HepG2 (cell line): ENCODE measurements around the gene PHACTR1. TPM values are rescaled to one million over a fixed set of nuclear protein-coding genes. Genes with fewer than 3 reads are reported as not detected.
A peak's percentile ranks its signal among the peaks of the same experiment; 100 is the strongest.

Experiments
- ATAC-seq: fragments of 200-7000 bp; cut with Tn5 transposase; 3 replicates; pipeline ENCODE4 v1.9.1; 2020; ENCODE audit warnings: mild to moderate bottlenecking, moderate library complexity
- BruUV-seq: library from RNA; stranded (reverse); fragments of 400-500 nt; replicated peaks from 2 replicates; lab custom pipeline; 2021; lab: Mats Ljungman, UMichigan
- CTCF ChIA-PET: fragments of 300-600 bp; formaldehyde crosslinking; extraction: SDS; loops from one replicate; lab custom pipeline; 2021; ENCODE audit warnings: low total read pairs, inconsistent platforms, low intra/inter-chr PET ratio; lab: Yijun Ruan, JAX
- POLR2A ChIA-PET: fragments of 350-600 bp; sonication (Branson Sonifier 250); formaldehyde crosslinking; loops from one replicate; lab custom pipeline; 2020; ENCODE audit warnings: antibody characterized with exemption, inconsistent platforms; lab: Yijun Ruan, JAX
- DNase-seq: peaks from one replicate; pipeline ENCODE4 v3.0.0-alpha.2; 2015; ENCODE audit warnings: low spot score
- FAIRE-seq: peaks from 3 replicates; lab custom pipeline; 2011; peaks lifted over from hg19 to GRCh38; lab: Jason Lieb, UNC
- H2AFZ ChIP-seq: one replicate; pipeline ENCODE4 v1.6.1; 2011; ENCODE audit warnings: low read length, inconsistent platforms
- H3K27ac ChIP-seq: fragments of 300-600 bp; 3 replicates; pipeline ENCODE4 v1.8.0; 2011; ENCODE audit warnings: mixed run types, mild to moderate bottlenecking, mixed read lengths, low read length, inconsistent platforms; ENCODE audit not compliant: insufficient read depth; ENCODE audit errors: extremely low read length
- H3K27me3 ChIP-seq, 2 experiments: fragments of 200-600 bp in 1 of 2; 2 replicates in 1 of 2; 3 replicates in 1 of 2; pipeline versions ENCODE4 v1.6.0 to v1.8.0; 2011; ENCODE audit warnings: low read length in 2 of 2, mild to moderate bottlenecking in 2 of 2, moderate library complexity in 2 of 2, inconsistent platforms in 1 of 2; ENCODE audit not compliant: insufficient read depth in 2 of 2, control insufficient read depth in 1 of 2
- H3K36me3 ChIP-seq, 2 experiments: fragments of 200-600 bp in 1 of 2; replicated peaks in 1 of 2; 2 replicates in 1 of 2; 3 replicates in 1 of 2; pipeline versions ENCODE4 v1.5.1 to v1.8.0; 2011; ENCODE audit warnings: low read length in 2 of 2, inconsistent platforms in 1 of 2; ENCODE audit not compliant: insufficient read depth in 2 of 2, control insufficient read depth in 1 of 2
- H3K4me1 ChIP-seq: 2 replicates; pipeline ENCODE4 v1.5.1; 2012; ENCODE audit warnings: low read length, inconsistent platforms; ENCODE audit not compliant: insufficient read depth
- H3K4me2 ChIP-seq: 2 replicates; pipeline ENCODE4 v1.6.0; 2011; ENCODE audit warnings: low read depth, low read length, inconsistent platforms
- H3K4me3 ChIP-seq, 3 experiments: fragments of 200-600 bp in 1 of 3; sonication (generic), shearing (Covaris generic) in 1 of 3; replicated peaks in 1 of 3; 2 replicates each; pipeline ENCODE4 v1.5.1; 2011 to 2016; ENCODE audit warnings: low read length in 3 of 3, inconsistent platforms in 2 of 3, low read depth in 2 of 3, mild to moderate bottlenecking in 2 of 3, control low read depth in 1 of 3, mixed read lengths in 1 of 3; ENCODE audit not compliant: insufficient read depth in 1 of 3
- H3K79me2 ChIP-seq: one replicate; pipeline ENCODE4 v1.6.1; 2011; ENCODE audit warnings: low read length, inconsistent platforms; ENCODE audit not compliant: insufficient read depth
- H3K9ac ChIP-seq: 2 replicates; pipeline ENCODE4 v1.6.0; 2011; ENCODE audit warnings: mild to moderate bottlenecking, low read depth, low read length, inconsistent platforms; ENCODE audit not compliant: insufficient read depth
- H3K9me3 ChIP-seq: 2 replicates; pipeline ENCODE4 v1.5.1; 2012; ENCODE audit warnings: mild to moderate bottlenecking, low read length
- H4K20me1 ChIP-seq: 2 replicates; pipeline ENCODE4 v1.6.0; 2011; ENCODE audit warnings: inconsistent platforms, mild to moderate bottlenecking, low read length, moderate library complexity; ENCODE audit not compliant: insufficient read depth
- CBX2 ChIP-seq, 2 experiments: fragments of 200-600 bp in 1 of 2; sonication (generic); formaldehyde crosslinking in 1 of 2; IDR thresholded peaks; 2 replicates each; pipeline versions ENCODE4 v1.7.0 to v1.8.1; 2018 to 2022; ENCODE audit warnings: low read depth in 2 of 2, low read length in 1 of 2, mild to moderate bottlenecking in 1 of 2, missing genetic modification reagents in 1 of 2
- CENPT ChIP-seq: sonication (generic); formaldehyde crosslinking; IDR thresholded peaks from 2 replicates; pipeline ENCODE4 v1.8.0; 2022; ENCODE audit warnings: low read depth, mild to moderate bottlenecking, moderate library complexity, missing genetic modification reagents
- HNF4G ChIP-seq, 2 experiments: sonication (generic) in 1 of 2; formaldehyde crosslinking in 1 of 2; IDR thresholded peaks; 2 replicates each; pipeline versions ENCODE4 v1.4.0 to v1.6.1; 2011 to 2020; ENCODE audit warnings: borderline replicate concordance in 2 of 2, low read depth in 2 of 2, mild to moderate bottlenecking in 2 of 2, low read length in 1 of 2, missing genetic modification reagents in 1 of 2, moderate library complexity in 1 of 2
- KDM4B ChIP-seq: sonication (generic); formaldehyde crosslinking; IDR thresholded peaks from 2 replicates; pipeline ENCODE4 v1.4.0; 2020; ENCODE audit warnings: missing genetic modification reagents
- RBM22 ChIP-seq: fragments of 200-400 bp; formaldehyde crosslinking; optimal IDR thresholded peaks from 2 replicates; pipeline ENCODE3; 2017; ENCODE audit warnings: mild to moderate bottlenecking, low read length, moderate library complexity
- RFX3 ChIP-seq: IDR thresholded peaks from 2 replicates; pipeline ENCODE4 v1.6.1; 2016; ENCODE audit warnings: missing biosample characterization, missing genetic modification reagents
- SUZ12 ChIP-seq: fragments of 150-350 bp; IDR thresholded peaks from 2 replicates; pipeline ENCODE4 v1.6.1; 2014; ENCODE audit warnings: low read depth, low read length
- YY1 ChIP-seq: IDR thresholded peaks from 2 replicates; pipeline ENCODE4 v1.6.1; 2011; ENCODE audit warnings: low read length, low read depth, moderate library complexity, mild to moderate bottlenecking; ENCODE audit not compliant: insufficient read depth, insufficient replicate concordance
- ZMYM2 ChIP-seq: sonication (generic); formaldehyde crosslinking; IDR thresholded peaks from 2 replicates; pipeline ENCODE4 v1.8.0; 2022; ENCODE audit warnings: mild to moderate bottlenecking, missing genetic modification reagents
- ZMYM3 ChIP-seq: sonication (generic); formaldehyde crosslinking; IDR thresholded peaks from 2 replicates; pipeline ENCODE4 v1.5.1; 2020; ENCODE audit warnings: mild to moderate bottlenecking, missing genetic modification reagents
- ZNF260 ChIP-seq: sonication (generic); formaldehyde crosslinking; IDR thresholded peaks from 2 replicates; pipeline ENCODE4 v1.4.0; 2020; ENCODE audit warnings: missing genetic modification reagents, low read depth, mild to moderate bottlenecking, borderline replicate concordance
- ZNF329 ChIP-seq: sonication (generic); formaldehyde crosslinking; IDR thresholded peaks from 2 replicates; pipeline ENCODE4 v1.9.0; 2021; ENCODE audit warnings: low read depth, mild to moderate bottlenecking, missing genetic modification reagents
- ZNF570 ChIP-seq: sonication (generic); formaldehyde crosslinking; IDR thresholded peaks from 2 replicates; pipeline ENCODE4 v1.4.0; 2020; ENCODE audit warnings: mild to moderate bottlenecking, missing genetic modification reagents, borderline replicate concordance
- ZSCAN21 ChIP-seq: sonication (generic); formaldehyde crosslinking; IDR thresholded peaks from 2 replicates; pipeline ENCODE4 v1.8.0; 2022; ENCODE audit warnings: mild to moderate bottlenecking, missing genetic modification reagents, moderate library complexity, borderline replicate concordance
- WGBS: methylation state at CpG from one replicate; pipeline ENCODE4 v1.1.6; 2017; ENCODE audit warnings: low lambda C conversion rate; 5-methylcytosine and 5-hydroxymethylcytosine counted together
- in situ Hi-C: cut with HindIII; loops from 2 replicates; pipeline ENCODE4 v1.10.0; 2017; ENCODE audit warnings: low pct_unique_long_range_greater_than_20kb; ENCODE audit not compliant: extremely low pct_ligation_motif_present
- intact Hi-C: fragments of 100-400 bp; cut with micrococcal nuclease; formaldehyde crosslinking; loops from one replicate; pipeline ENCODE4 v1.10.0; 2022; ENCODE audit not compliant: unreplicated experiment
- polyA plus RNA-seq, 8 experiments: library from polyadenylated mRNA; depleted of rRNA in 3 of 8; stranded (reverse) in 7 of 8; unstranded in 1 of 8; fragments of >200 nt; fragmentation: Illumina TruSeq in 4 of 8; extraction: Trizol in 4 of 8; gene quantifications; 2 replicates each; pipeline versions ENCODE4 v1.2.1 to v1.2.3, GENCODE V29; 2011 to 2016; ENCODE audit warnings: low read depth in 4 of 8, missing spikeins in 1 of 8, mixed read lengths in 1 of 8; ENCODE audit not compliant: insufficient read depth in 1 of 8
- total RNA-seq, 5 experiments: library from RNA; depleted of rRNA; stranded (reverse); fragments of >200 nt; fragmentation: Illumina TruSeq; extraction: Trizol; gene quantifications; 2 replicates each; pipeline ENCODE4 v1.2.3, GENCODE V29; 2016; ENCODE audit warnings: low read depth in 1 of 5
- TF ChIP-seq, protein P1 (sequence below): sonication (generic); formaldehyde crosslinking; IDR thresholded peaks from 2 replicates; pipeline ENCODE4 v1.5.1; 2020; ENCODE audit warnings: mild to moderate bottlenecking, missing genetic modification reagents, borderline replicate concordance
- TF ChIP-seq, protein P2 (sequence below): sonication (generic); formaldehyde crosslinking; IDR thresholded peaks from 2 replicates; pipeline ENCODE4 v1.4.0; 2020; ENCODE audit warnings: missing genetic modification reagents

The PHACTR1 gene
- total and polyA plus RNA-seq, 2 of the 13 experiments (the other 11 are each of a cell fraction or from before 2014, with no cell fraction given): 0.09 TPM; not detected in 1

DNA sequence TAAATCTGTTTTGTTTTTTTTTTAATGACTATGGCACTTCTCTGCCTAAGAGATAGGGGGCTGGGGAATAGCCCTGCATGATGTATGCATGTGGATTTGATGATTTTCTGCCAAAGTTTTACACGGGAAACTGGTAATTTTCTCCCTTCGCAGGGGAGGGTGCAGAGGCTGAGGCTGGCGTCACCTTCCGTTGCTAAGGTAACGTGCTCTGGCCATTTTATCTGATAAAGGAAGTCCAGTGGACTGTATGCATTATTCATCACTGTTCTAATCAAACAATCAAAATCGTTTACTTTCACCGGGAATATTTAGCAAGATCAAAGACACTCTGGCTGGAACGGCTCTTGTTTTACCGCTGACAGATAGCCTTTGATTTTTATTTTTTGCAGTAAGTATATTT is 789 bp downstream of the PHACTR1 start:
- FAIRE-seq: no peak

DNA sequence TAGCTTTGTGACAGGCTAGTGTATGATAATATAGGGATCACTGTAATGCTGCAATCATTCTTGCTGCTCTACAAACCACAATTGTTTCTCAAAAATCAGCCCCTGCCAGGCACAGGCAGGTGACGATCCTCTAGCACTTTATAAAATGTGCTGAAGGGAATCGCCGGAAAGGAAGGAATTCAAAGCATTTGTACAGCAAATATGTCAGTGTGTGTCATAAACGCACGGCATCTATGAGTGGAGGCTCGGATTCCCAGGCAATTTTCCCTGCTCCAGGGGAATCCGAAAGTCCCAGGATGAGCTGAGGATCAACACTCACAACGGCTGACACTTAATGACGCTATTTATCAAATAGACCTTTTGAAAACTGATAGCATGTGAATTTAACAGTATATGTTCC is 1.4 kb downstream of the PHACTR1 start:
- BruUV-seq: no TSS peak
- Histone ChIP-seq H3K4me2 (no peak overlapping the region), H3K27me3 (peaks cover 0 to 2% of the 10 kb centered on the region in 2 experiments; a peak in 2 of 5 replicates), H3K4me3 (no peak overlapping the region), H3K4me1 (no peaks in the 10 kb centered on the region), H3K27ac (no peak overlapping the region), H3K9ac (no peak overlapping the region), H4K20me1 (no peaks in the 10 kb centered on the region), H3K79me2 (no peaks in the 10 kb centered on the region), H3K36me3 (no peaks in the 10 kb centered on the region), H2AFZ (no peak overlapping the region)
- ChIA-PET POLR2A (no interaction called here), CTCF (no interaction called here)
- in situ Hi-C loops: no loop called here
- ATAC-seq (peak; percentile 41; the same call in 1 of the 3 replicates), FAIRE-seq (no peak), DNase-seq (peak; percentile 31)
- WGBS: 2% methylated on average over 9 of the region's 9 CpGs
- no peak for TF ChIP-seq ZMYM2 (CRISPR knock-in tag)
- no peak for TF ChIP-seq ZMYM3 (CRISPR knock-in tag)
- TF ChIP-seq CBX2 (IDR thresholded peaks at IDR 0.05; ENCODE audit: low read depth, low read length): no peak
- TF ChIP-seq CBX2 (CRISPR knock-in tag; IDR thresholded peaks at IDR 0.05; ENCODE audit: low read depth): no peak
- no peak for TF ChIP-seq ZNF329 (CRISPR knock-in tag)
- TF ChIP-seq ZSCAN21: no peak
- TF ChIP-seq SUZ12: no peak
- TF ChIP-seq HNF4G (IDR thresholded peaks at IDR 0.05; ENCODE audit: borderline replicate concordance, low read depth, low read length): no peak
- TF ChIP-seq HNF4G (CRISPR knock-in tag; IDR thresholded peaks at IDR 0.05; ENCODE audit: borderline replicate concordance, low read depth): no peak
- no peak for TF ChIP-seq CENPT (CRISPR knock-in tag)
- TF ChIP-seq YY1: no peak
- TF ChIP-seq ZNF260 (CRISPR knock-in tag): no peak
- TF ChIP-seq KDM4B (CRISPR knock-in tag): no peak
- TF ChIP-seq ZNF570 (CRISPR knock-in tag): no peak
- TF ChIP-seq, protein P1, sequence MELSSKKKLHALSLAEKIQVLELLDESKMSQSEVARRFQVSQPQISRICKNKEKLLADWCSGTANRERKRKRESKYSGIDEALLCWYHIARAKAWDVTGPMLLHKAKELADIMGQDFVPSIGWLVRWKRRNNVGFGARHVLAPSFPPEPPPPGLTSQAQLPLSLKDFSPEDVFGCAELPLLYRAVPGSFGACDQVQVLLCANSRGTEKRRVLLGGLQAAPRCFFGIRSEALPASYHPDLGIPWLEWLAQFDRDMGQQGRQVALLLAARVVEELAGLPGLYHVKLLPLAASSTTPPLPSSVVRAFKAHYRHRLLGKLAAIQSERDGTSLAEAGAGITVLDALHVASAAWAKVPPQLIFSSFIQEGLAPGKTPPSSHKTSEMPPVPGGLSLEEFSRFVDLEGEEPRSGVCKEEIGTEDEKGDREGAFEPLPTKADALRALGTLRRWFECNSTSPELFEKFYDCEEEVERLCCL: no peak
- TF ChIP-seq, protein P2, sequence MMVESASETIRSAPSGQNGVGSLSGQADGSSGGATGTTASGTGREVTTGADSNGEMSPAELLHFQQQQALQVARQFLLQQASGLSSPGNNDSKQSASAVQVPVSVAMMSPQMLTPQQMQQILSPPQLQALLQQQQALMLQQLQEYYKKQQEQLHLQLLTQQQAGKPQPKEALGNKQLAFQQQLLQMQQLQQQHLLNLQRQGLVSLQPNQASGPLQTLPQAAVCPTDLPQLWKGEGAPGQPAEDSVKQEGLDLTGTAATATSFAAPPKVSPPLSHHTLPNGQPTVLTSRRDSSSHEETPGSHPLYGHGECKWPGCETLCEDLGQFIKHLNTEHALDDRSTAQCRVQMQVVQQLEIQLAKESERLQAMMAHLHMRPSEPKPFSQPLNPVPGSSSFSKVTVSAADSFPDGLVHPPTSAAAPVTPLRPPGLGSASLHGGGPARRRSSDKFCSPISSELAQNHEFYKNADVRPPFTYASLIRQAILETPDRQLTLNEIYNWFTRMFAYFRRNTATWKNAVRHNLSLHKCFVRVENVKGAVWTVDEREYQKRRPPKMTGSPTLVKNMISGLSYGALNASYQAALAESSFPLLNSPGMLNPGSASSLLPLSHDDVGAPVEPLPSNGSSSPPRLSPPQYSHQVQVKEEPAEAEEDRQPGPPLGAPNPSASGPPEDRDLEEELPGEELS: no peak
- TF ChIP-seq, all 625 proteins: peak for 0
- intact Hi-C loops: no loop called here
- H3K9me3 ChIP-seq: no peaks in the 10 kb centered on the region

More for the DNA sequence above, 789 bp downstream of the PHACTR1 start:
- Histone ChIP-seq H2AFZ (no peak overlapping the region), H3K79me2 (no peaks in the 10 kb centered on the region), H3K4me2 (no peak overlapping the region), H3K9me3 (no peaks in the 10 kb centered on the region), H4K20me1 (no peaks in the 10 kb centered on the region), H3K27me3 (peaks cover 0 to 2% of the 10 kb centered on the region in 2 experiments; a peak in 2 of 5 replicates), H3K4me1 (no peaks in the 10 kb centered on the region), H3K4me3 (no peak overlapping the region), H3K36me3 (no peaks in the 10 kb centered on the region), H3K27ac (no peak overlapping the region), H3K9ac (no peak overlapping the region)
- BruUV-seq: no TSS peak
- intact Hi-C loops: no loop called here
- POLR2A ChIA-PET: no interaction called here
- ATAC-seq (no peak), DNase-seq (peak; percentile 15)
- CTCF ChIA-PET: no interaction called here
- WGBS: 5% methylated on average over 9 of the region's 9 CpGs
- TF ChIP-seq RFX3 (CRISPR knock-in tag) (0 out of 2 replicates have a peak, but pooled peaks have one; percentile 27), RBM22 (no peak)
- in situ Hi-C loops: no loop called here
